Right atrium auricular region (tissue), 2 donors: ENCODE data around the gene CCDC91. TPM values are rescaled to one million over a fixed set of nuclear protein-coding genes. Genes with fewer than 3 reads are reported as not detected.
"Not testable (repeated sequence)": the region's sequence is repeated elsewhere in the genome, so short reads cannot be mapped to it uniquely, and the experiment has no call there.

Experiments used
- DNase-seq: peaks from one replicate; pipeline ENCODE4 v3.0.0-alpha.2; 2019; ENCODE audit warnings: low spot score
- H3K27ac ChIP-seq, 2 donors: fragments of 200-600 bp; sonication (generic); 1 replicate in 1 of 2; 2 replicates in 1 of 2; pipeline ENCODE4 v1.5.1; 2016 to 2019
- H3K27me3 ChIP-seq, 2 donors: fragments of 200-600 bp; sonication (generic); one replicate each; pipeline versions ENCODE4 v1.5.1 to v1.6.0; 2017 to 2019
- H3K36me3 ChIP-seq: fragments of 200-600 bp; sonication (generic); one replicate; pipeline ENCODE4 v1.5.1; 2016
- H3K4me1 ChIP-seq, 2 donors: fragments of 200-600 bp; sonication (generic); one replicate each; pipeline versions ENCODE4 v1.5.1 to v1.6.0; 2017 to 2019
- H3K4me3 ChIP-seq, 2 donors: fragments of 200-600 bp; sonication (generic); 1 replicate in 1 of 2; 2 replicates in 1 of 2; pipeline ENCODE4 v1.5.1; 2017 to 2019; ENCODE audit warnings: mild to moderate bottlenecking in 1 of 2, moderate library complexity in 1 of 2
- H3K9me3 ChIP-seq, 2 donors: fragments of 200-600 bp; sonication (generic); one replicate each; pipeline ENCODE4 v1.5.1; 2019
- CTCF ChIP-seq, 2 donors: fragments of 200-600 bp; sonication (generic); IDR thresholded peaks; one replicate each; pipeline ENCODE4 v1.5.1; 2019; ENCODE audit warnings: antibody characterized with exemption in 2 of 2
- total RNA-seq, 2 donors: library from RNA; depleted of rRNA; stranded (reverse); fragments of >200 nt; gene quantifications; one replicate each; pipeline ENCODE4 v1.1.0, GENCODE V29; 2016

The CCDC91 gene
- total RNA-seq, 2 donors from 2014 or later, result 33.6 to 36.1 TPM

GRCh38 chr12:28460420-28461130, 270.3 kb downstream of the CCDC91 start:
- no peak for TF ChIP-seq CTCF (IDR thresholded peaks at IDR 0.05)
- Histone ChIP-seq H3K9me3 (no peaks in the 10 kb centered on the region), H3K27me3 (no peaks in the 10 kb centered on the region), H3K36me3 (peaks cover 5% of the 10 kb centered on the region), H3K4me3 (no peak overlapping the region), H3K4me1 (no peaks in the 10 kb centered on the region), H3K27ac (no peak overlapping the region)
- DNase-seq, result no peak

DNA sequence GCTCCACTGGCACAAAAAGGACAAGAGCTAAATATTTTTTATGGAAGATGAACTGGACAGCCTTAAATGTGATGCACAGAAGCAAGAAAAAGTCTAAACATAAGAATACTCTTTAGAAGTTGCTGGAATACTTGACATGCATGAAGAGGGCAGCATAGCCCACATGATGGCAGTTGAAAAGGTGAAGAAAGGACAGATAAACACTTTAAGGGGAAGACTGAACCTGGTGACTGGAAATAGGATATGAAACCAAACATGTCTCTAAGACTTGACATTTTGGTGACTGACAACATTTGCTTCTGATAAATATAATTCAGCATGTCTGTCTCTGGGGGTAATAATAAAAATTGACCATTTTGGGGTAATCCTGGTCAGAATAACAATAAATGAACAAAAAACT, 273.1 kb downstream of the CCDC91 start:
- H3K4me3 ChIP-seq, result no peak overlapping the region
- TF ChIP-seq CTCF (IDR thresholded peaks at IDR 0.05), result no peak
- no peak overlapping the region for H3K27ac ChIP-seq
- no peak for DNase-seq
- H3K36me3 ChIP-seq, result peaks cover 5% of the 10 kb centered on the region
- no peaks in the 10 kb centered on the region for H3K27me3 ChIP-seq
- H3K9me3 ChIP-seq, result no peaks in the 10 kb centered on the region
- H3K4me1 ChIP-seq, result no peaks in the 10 kb centered on the region

DNA sequence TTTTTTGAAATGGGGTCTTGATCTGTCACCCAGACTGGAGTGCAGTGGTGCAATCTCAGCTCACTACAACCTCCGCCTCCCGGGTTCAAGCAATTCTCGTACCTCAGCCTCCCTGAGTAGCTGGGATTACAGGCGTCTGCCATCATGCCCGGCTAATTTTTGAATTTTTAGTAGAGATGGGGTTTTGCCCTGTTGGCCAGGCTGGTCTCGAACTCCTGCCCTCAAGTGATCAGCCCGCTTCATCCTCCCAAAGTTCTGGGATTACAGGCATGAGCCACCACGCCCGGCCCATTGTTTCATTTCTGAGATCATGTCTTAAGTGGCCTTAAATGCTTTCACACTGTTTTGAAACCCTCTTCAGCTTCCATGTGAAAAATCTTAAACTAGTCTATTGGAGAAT, 281.5 kb downstream of the CCDC91 start:
- not testable (repeated sequence) for H3K36me3 ChIP-seq, H3K9me3 ChIP-seq, H3K27ac ChIP-seq, H3K4me1 ChIP-seq, H3K4me3 ChIP-seq, DNase-seq, H3K27me3 ChIP-seq

DNA sequence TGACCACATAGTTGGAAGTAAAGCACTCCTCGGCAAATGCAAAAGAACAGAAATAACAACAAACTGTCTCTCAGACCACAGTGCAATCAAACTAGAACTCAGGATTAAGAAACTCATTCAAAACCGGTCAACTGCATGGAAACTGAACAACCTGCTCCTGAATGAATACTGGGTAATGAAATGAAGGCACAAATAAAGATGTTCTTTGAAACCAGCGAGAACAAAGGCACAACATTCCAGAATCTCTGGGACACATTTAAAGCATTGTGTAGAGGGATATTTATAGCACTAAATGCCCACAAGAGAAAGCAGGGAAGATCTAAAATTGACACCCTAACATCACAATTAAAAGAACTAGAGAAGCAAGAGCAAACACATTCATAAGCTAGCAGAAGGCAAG, 285.9 kb downstream of the CCDC91 start:
- not testable (repeated sequence) for DNase-seq, H3K9me3 ChIP-seq, H3K27ac ChIP-seq

GRCh38 chr12:28479097-28479496, 288.8 kb downstream of the CCDC91 start:
- DNase-seq, H3K4me3 ChIP-seq, H3K4me1 ChIP-seq, H3K27ac ChIP-seq, H3K9me3 ChIP-seq, H3K36me3 ChIP-seq, H3K27me3 ChIP-seq: not testable (repeated sequence)

More for the DNA sequence above, 285.9 kb downstream of the CCDC91 start:
- H3K4me1 ChIP-seq, H3K4me3 ChIP-seq, H3K27me3 ChIP-seq, H3K36me3 ChIP-seq: not testable (repeated sequence)

- H3K9me3 ChIP-seq, result no peaks in the 10 kb centered on the region
Measured at GRCh38 chr12:28479683-28480082, 289.4 kb downstream of the CCDC91 start.

GRCh38 chr12:28484156-28484555, 293.9 kb downstream of the CCDC91 start:
- H3K27ac ChIP-seq, result no peak overlapping the region
- H3K27me3 ChIP-seq, result no peaks in the 10 kb centered on the region
- no peak for TF ChIP-seq CTCF (IDR thresholded peaks at IDR 0.05)
- H3K9me3 ChIP-seq, result no peaks in the 10 kb centered on the region
- H3K4me1 ChIP-seq, result no peaks in the 10 kb centered on the region
- no peaks in the 10 kb centered on the region for H3K36me3 ChIP-seq
- DNase-seq, result no peak
- no peak overlapping the region for H3K4me3 ChIP-seq

More at GRCh38 chr12:28479683-28480082, 289.4 kb downstream of the CCDC91 start:
- no peaks in the 10 kb centered on the region for H3K27me3 ChIP-seq
- H3K27ac ChIP-seq, result no peak overlapping the region
- no peak for DNase-seq
- H3K36me3 ChIP-seq, result no peaks in the 10 kb centered on the region
- no peaks in the 10 kb centered on the region for H3K4me1 ChIP-seq
- H3K4me3 ChIP-seq, result no peak overlapping the region
- no peak for TF ChIP-seq CTCF (IDR thresholded peaks at IDR 0.05)
